Effector memory CD4-positive, alpha-beta T cell (primary cell): ENCODE results near the gene ZBTB1.
A peak's percentile ranks its signal among the peaks of the same experiment; 100 is the strongest.

Experiments
- DNase-seq, 3 donors: peaks; one replicate each; pipeline ENCODE4 v3.0.0-alpha.2; 2020
- H3K27ac ChIP-seq: 2 replicates; pipeline ENCODE4 v1.7.0; 2013; ENCODE audit warnings: mild to moderate bottlenecking, low read length, moderate library complexity; ENCODE audit not compliant: insufficient read depth, poor library complexity, severe bottlenecking
- H3K27me3 ChIP-seq: replicated peaks from 2 replicates; pipeline ENCODE4 v1.7.0; 2013; ENCODE audit warnings: mild to moderate bottlenecking, low read length; ENCODE audit not compliant: insufficient read depth, control insufficient read depth, poor library complexity, severe bottlenecking
- H3K36me3 ChIP-seq: 2 replicates; pipeline ENCODE4 v1.7.0; 2013; ENCODE audit warnings: mild to moderate bottlenecking, low read length, moderate library complexity; ENCODE audit not compliant: control insufficient read depth, insufficient read depth
- H3K4me1 ChIP-seq: 2 replicates; pipeline ENCODE4 v1.7.0; 2013; ENCODE audit warnings: low read length, mild to moderate bottlenecking; ENCODE audit not compliant: control insufficient read depth, insufficient read depth, poor library complexity, severe bottlenecking
- H3K4me3 ChIP-seq: 2 replicates; pipeline ENCODE4 v1.7.0; 2013; ENCODE audit warnings: low read length, low read depth, mild to moderate bottlenecking; ENCODE audit not compliant: insufficient read depth, poor library complexity, severe bottlenecking
- H3K9me3 ChIP-seq: 2 replicates; pipeline ENCODE4 v1.7.0; 2013; ENCODE audit warnings: mild to moderate bottlenecking, low read length, moderate library complexity; ENCODE audit not compliant: control insufficient read depth
- total RNA-seq, 3 donors: gene quantifications; one replicate each; lab custom pipeline; 2026; lab: John Stamatoyannopoulos, UW

Gene ZBTB1
- total RNA-seq = 176 to 342 (median 227) reads per million in 3 donors

- peak within 1 kb of the TSS; percentile 100 for H3K27ac ChIP-seq
- H3K4me3 ChIP-seq = peak within 1 kb of the TSS; percentile 79
- H3K4me1 ChIP-seq = peaks cover 47% of the 10 kb centered on the region
- H3K9me3 ChIP-seq = no peaks in the 10 kb centered on the region
- no peaks in the 10 kb centered on the region for H3K36me3 ChIP-seq
- H3K27me3 ChIP-seq = no peaks in the 10 kb centered on the region
- peak; percentile 76 to 82 (median 77) for DNase-seq
These were observed at the start of gene ZBTB1 for GRCh38 chr14:64504310-64504896. Gene ZBTB1 (plus strand): TSS chr14:64504770. CDS start chr14:64521505, 16,735 bp downstream.

- Histone ChIP-seq H3K27me3 (no peaks in the 10 kb centered on the region), H3K36me3 (peaks cover 10% of the 10 kb centered on the region), H3K4me3 (no peak overlapping the region), H3K9me3 (no peaks in the 10 kb centered on the region), H3K4me1 (no peaks in the 10 kb centered on the region), H3K27ac (no peak overlapping the region)
- no peak for DNase-seq
These were observed 45.0 kb upstream of the ZBTB1 start for GRCh38 chr14:64459405-64460136.

- Histone ChIP-seq H3K4me3 (no peak overlapping the region), H3K27ac (no peak overlapping the region), H3K36me3 (peaks cover 5% of the 10 kb centered on the region), H3K4me1 (peaks cover 8% of the 10 kb centered on the region), H3K27me3 (no peaks in the 10 kb centered on the region), H3K9me3 (no peaks in the 10 kb centered on the region)
- DNase-seq = no peak
These were observed 43.3 kb upstream of the ZBTB1 start for GRCh38 chr14:64461221-64461620.

- no peaks in the 10 kb centered on the region for H3K9me3 ChIP-seq
- peaks cover 2% of the 10 kb centered on the region for H3K36me3 ChIP-seq
- no peaks in the 10 kb centered on the region for H3K27me3 ChIP-seq
- H3K4me3 ChIP-seq = no peak overlapping the region
- no peak overlapping the region for H3K27ac ChIP-seq
- peaks cover 11% of the 10 kb centered on the region for H3K4me1 ChIP-seq
- DNase-seq = no peak
These were observed 41.4 kb upstream of the ZBTB1 start for GRCh38 chr14:64463195-64463594.

- DNase-seq = no peak
- peaks cover 2% of the 10 kb centered on the region for H3K36me3 ChIP-seq
- H3K4me3 ChIP-seq = no peak overlapping the region
- H3K9me3 ChIP-seq = no peaks in the 10 kb centered on the region
- H3K27ac ChIP-seq = no peak overlapping the region
- no peaks in the 10 kb centered on the region for H3K27me3 ChIP-seq
- H3K4me1 ChIP-seq = peaks cover 11% of the 10 kb centered on the region
These were observed 40.7 kb upstream of the ZBTB1 start for GRCh38 chr14:64463873-64464272.

GRCh38 chr14:64464651-64465050 is 39.9 kb upstream of the ZBTB1 start:
- Histone ChIP-seq H3K36me3 (peaks cover 2% of the 10 kb centered on the region), H3K4me3 (peak overlapping the region; percentile 70), H3K27ac (no peak overlapping the region), H3K9me3 (no peaks in the 10 kb centered on the region), H3K4me1 (peaks cover 11% of the 10 kb centered on the region), H3K27me3 (no peaks in the 10 kb centered on the region)
- DNase-seq = no peak

GRCh38 chr14:64465191-64465822 is 39.3 kb upstream of the ZBTB1 start, which contains the start of gene AKAP5:
Gene AKAP5 (plus strand): TSS chr14:64465499. CDS start chr14:64468395, 2,896 bp downstream.
- Histone ChIP-seq H3K27me3 (no peaks in the 10 kb centered on the region), H3K4me3 (peak within 1 kb of the TSS; percentile 70), H3K4me1 (peaks cover 11% of the 10 kb centered on the region), H3K9me3 (no peaks in the 10 kb centered on the region), H3K36me3 (peaks cover 2% of the 10 kb centered on the region), H3K27ac (no peak within 1 kb of the TSS)
- DNase-seq = peak; percentile 53 to 59 (median 57)

- H3K27me3 ChIP-seq = no peaks in the 10 kb centered on the region
- no peak overlapping the region for H3K27ac ChIP-seq
- no peaks in the 10 kb centered on the region for H3K9me3 ChIP-seq
- peak overlapping the region; percentile 70 for H3K4me3 ChIP-seq
- H3K36me3 ChIP-seq = peaks cover 2% of the 10 kb centered on the region
- H3K4me1 ChIP-seq = peaks cover 11% of the 10 kb centered on the region
- no peak for DNase-seq
These were observed 38.6 kb upstream of the ZBTB1 start for GRCh38 chr14:64465831-64466554.

- DNase-seq = no peak
- Histone ChIP-seq H3K36me3 (peaks cover 2% of the 10 kb centered on the region), H3K9me3 (no peaks in the 10 kb centered on the region), H3K27me3 (no peaks in the 10 kb centered on the region), H3K4me1 (peaks cover 11% of the 10 kb centered on the region), H3K27ac (no peak overlapping the region), H3K4me3 (no peak overlapping the region)
These were observed 37.5 kb upstream of the ZBTB1 start for GRCh38 chr14:64467101-64467500.
